Endothelial cell of umbilical vein (primary cell): ENCODE data around the gene RADIL.

Source experiments
- EZH2 ChIP-seq: IDR thresholded peaks from 2 replicates; pipeline ENCODE4 v1.6.1; 2012; ENCODE audit warnings: borderline replicate concordance, low read depth, mild to moderate bottlenecking, moderate library complexity, low read length, inconsistent platforms; ENCODE audit not compliant: severe bottlenecking
- POLR2A ChIP-seq: IDR thresholded peaks from 2 replicates; pipeline ENCODE4 v1.6.1; 2012; ENCODE audit warnings: low read depth, mild to moderate bottlenecking, control low read depth, low read length
- TF ChIP-seq, protein P1 (sequence below), 2 donors: IDR thresholded peaks; 1 replicate in 1 of 2; 2 replicates in 1 of 2; pipeline ENCODE4 v1.5.1; 2011; ENCODE audit warnings: low read length in 2 of 2, mild to moderate bottlenecking in 2 of 2, moderate library complexity in 2 of 2, control low read depth in 1 of 2, inconsistent platforms in 1 of 2, low read depth in 1 of 2; ENCODE audit not compliant: insufficient read depth in 1 of 2; ENCODE audit errors: extremely low read depth in 1 of 2

DNA sequence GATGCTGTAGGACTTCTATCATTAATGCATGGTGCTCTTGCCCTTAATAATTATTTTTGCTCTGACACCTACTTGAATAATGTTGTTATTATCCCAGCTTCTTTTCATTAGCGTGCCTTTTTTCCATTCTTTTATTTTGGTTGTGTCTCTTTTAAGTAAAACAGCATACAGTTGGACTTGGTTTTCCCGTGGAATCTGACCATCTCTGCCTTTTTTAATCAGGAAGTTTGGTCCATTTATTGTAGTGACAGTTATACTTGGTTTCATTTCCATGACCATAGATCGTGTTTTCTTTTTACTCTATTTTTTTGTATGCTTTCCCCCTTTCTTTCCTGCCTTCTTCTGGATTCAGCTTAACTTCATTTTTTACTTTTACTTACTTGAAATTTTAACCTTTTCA, 26.3 kb downstream of the RADIL start:
- TF ChIP-seq, protein P1, sequence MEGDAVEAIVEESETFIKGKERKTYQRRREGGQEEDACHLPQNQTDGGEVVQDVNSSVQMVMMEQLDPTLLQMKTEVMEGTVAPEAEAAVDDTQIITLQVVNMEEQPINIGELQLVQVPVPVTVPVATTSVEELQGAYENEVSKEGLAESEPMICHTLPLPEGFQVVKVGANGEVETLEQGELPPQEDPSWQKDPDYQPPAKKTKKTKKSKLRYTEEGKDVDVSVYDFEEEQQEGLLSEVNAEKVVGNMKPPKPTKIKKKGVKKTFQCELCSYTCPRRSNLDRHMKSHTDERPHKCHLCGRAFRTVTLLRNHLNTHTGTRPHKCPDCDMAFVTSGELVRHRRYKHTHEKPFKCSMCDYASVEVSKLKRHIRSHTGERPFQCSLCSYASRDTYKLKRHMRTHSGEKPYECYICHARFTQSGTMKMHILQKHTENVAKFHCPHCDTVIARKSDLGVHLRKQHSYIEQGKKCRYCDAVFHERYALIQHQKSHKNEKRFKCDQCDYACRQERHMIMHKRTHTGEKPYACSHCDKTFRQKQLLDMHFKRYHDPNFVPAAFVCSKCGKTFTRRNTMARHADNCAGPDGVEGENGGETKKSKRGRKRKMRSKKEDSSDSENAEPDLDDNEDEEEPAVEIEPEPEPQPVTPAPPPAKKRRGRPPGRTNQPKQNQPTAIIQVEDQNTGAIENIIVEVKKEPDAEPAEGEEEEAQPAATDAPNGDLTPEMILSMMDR (IDR thresholded peaks at IDR 0.05; ENCODE audit: extremely low read depth in 1 of 2, insufficient read depth in 1 of 2, low read depth in 1 of 2, low read length in 2 of 2) = no peak
- no peak for TF ChIP-seq POLR2A
- TF ChIP-seq EZH2 = no peak
